HuH-7 (cell line): ENCODE measurements around the gene PIGP.
"Not testable (repeated sequence)": the region's sequence is repeated elsewhere in the genome, so short reads cannot be mapped to it uniquely, and the experiment has no call there.

ENCODE experiments used
- DNase-seq: peaks from one replicate; pipeline ENCODE4 v3.0.0; 2011; ENCODE audit warnings: low spot score

Gene PIGP

GRCh38 chr21:37044643-37045042, 28.2 kb downstream of the PIGP start:
- DNase-seq = no peak

GRCh38 chr21:37043818-37044217, 29.1 kb downstream of the PIGP start:
- DNase-seq = no peak

GRCh38 chr21:37041706-37042271, 31.1 kb downstream of the PIGP start:
- no peak for DNase-seq

GRCh38 chr21:37040212-37040611, 32.7 kb downstream of the PIGP start:
- no peak for DNase-seq

GRCh38 chr21:37039411-37040075, 33.3 kb downstream of the PIGP start:
- DNase-seq = no peak

- no peak for DNase-seq
These were observed 36.7 kb downstream of the PIGP start for GRCh38 chr21:37036177-37036576.

GRCh38 chr21:37034394-37034793, 38.5 kb downstream of the PIGP start:
- not testable (repeated sequence) for DNase-seq

GRCh38 chr21:37032877-37033471, 39.9 kb downstream of the PIGP start:
- DNase-seq = no peak

GRCh38 chr21:37032293-37032692, 40.6 kb downstream of the PIGP start:
- no peak for DNase-seq

- no peak for DNase-seq
These were observed 42.0 kb downstream of the PIGP start for GRCh38 chr21:37030864-37031263.

GRCh38 chr21:37028570-37028969, 44.3 kb downstream of the PIGP start:
- DNase-seq = no peak

- DNase-seq = no peak
These were observed 46.4 kb downstream of the PIGP start for GRCh38 chr21:37026499-37026898.

GRCh38 chr21:37017951-37018679, 54.8 kb downstream of the PIGP start:
- DNase-seq = no peak
